Stimulated activated CD8-positive, alpha-beta memory T cell treated with anti-CD3 and anti-CD28 coated beads, Interleukin-15, amount 100 ng/mL, for 4 hours (primary cell): ENCODE data around the gene BOC.

Experiments used
- DNase-seq, 2 donors: peaks; one replicate each; pipeline ENCODE4 v3.0.0-alpha.2; 2020; ENCODE audit warnings: low read depth in 2 of 2

BOC gene

GRCh38 chr3:113185194-113185835 lies 26.0 kb upstream of the BOC start:
- no peak for DNase-seq

GRCh38 chr3:113186566-113186965 lies 24.8 kb upstream of the BOC start:
- DNase-seq: no peak

GRCh38 chr3:113193288-113193687 lies 18.1 kb upstream of the BOC start:
- no peak for DNase-seq

- no peak for DNase-seq
Measured at GRCh38 chr3:113193719-113194118, 17.6 kb upstream of the BOC start.

- DNase-seq: no peak
Measured at GRCh38 chr3:113194823-113195401, 16.4 kb upstream of the BOC start.

GRCh38 chr3:113200351-113200750 lies 11.0 kb upstream of the BOC start:
- no peak for DNase-seq

GRCh38 chr3:113200946-113201345 lies 10.4 kb upstream of the BOC start:
- DNase-seq: no peak

- DNase-seq: no peak
Measured at GRCh38 chr3:113204371-113204770, 7.0 kb upstream of the BOC start.

GRCh38 chr3:113205481-113205880 lies 5.9 kb upstream of the BOC start:
- no peak for DNase-seq

GRCh38 chr3:113210604-113211329 lies 590 bp upstream of the BOC start:
- no peak for DNase-seq

GRCh38 chr3:113212150-113212843 lies 940 bp downstream of the BOC start:
- no peak for DNase-seq

- no peak for DNase-seq
Measured at GRCh38 chr3:113212844-113213375, 1.6 kb downstream of the BOC start.

GRCh38 chr3:113213896-113214587 lies 2.7 kb downstream of the BOC start:
- DNase-seq: no peak

GRCh38 chr3:113214917-113215595 lies 3.7 kb downstream of the BOC start:
- no peak for DNase-seq

GRCh38 chr3:113216393-113216792 lies 5.0 kb downstream of the BOC start:
- no peak for DNase-seq

GRCh38 chr3:113218011-113218680 lies 6.8 kb downstream of the BOC start:
- DNase-seq: no peak

GRCh38 chr3:113218681-113219045 lies 7.3 kb downstream of the BOC start:
- DNase-seq: no peak

- DNase-seq: no peak
Measured at GRCh38 chr3:113219605-113220300, 8.4 kb downstream of the BOC start.

GRCh38 chr3:113220721-113221120 lies 9.4 kb downstream of the BOC start:
- no peak for DNase-seq

GRCh38 chr3:113221721-113222257 lies 10.4 kb downstream of the BOC start:
- DNase-seq: no peak
